DMS114 treated with DMSO at 0.1 percent for 48 hours (cell line): Measurements from ENCODE around the gene CCDC146.
"Not testable (repeated sequence)": the region's sequence is repeated elsewhere in the genome, so short reads cannot be mapped to it uniquely, and the experiment has no call there.

Experiments used
- DNase-seq: peaks from one replicate; lab custom pipeline; 2025; ENCODE audit not compliant: unreplicated experiment; lab: John Stamatoyannopoulos, UW

The CCDC146 gene

DNA sequence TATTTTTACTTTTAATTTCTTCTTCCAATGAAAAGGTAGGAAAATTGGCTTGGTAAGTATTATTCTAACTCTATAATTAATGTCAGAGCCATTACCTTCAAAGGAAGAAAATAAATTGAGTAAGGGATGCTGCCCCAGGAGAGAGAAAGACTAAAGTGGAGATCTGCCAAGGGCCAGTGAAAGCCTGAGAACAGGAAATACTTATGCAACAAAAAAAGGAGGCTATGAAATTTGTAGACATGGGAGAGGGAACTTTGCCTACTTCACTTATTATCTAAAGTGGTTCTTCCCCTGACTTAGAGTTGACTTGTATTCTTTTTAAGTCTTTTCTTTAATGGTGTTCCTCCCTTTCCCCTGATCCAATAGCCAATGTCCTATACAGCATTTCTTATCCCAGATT, 29.8 kb downstream of the CCDC146 start:
- not testable (repeated sequence) for DNase-seq

DNA sequence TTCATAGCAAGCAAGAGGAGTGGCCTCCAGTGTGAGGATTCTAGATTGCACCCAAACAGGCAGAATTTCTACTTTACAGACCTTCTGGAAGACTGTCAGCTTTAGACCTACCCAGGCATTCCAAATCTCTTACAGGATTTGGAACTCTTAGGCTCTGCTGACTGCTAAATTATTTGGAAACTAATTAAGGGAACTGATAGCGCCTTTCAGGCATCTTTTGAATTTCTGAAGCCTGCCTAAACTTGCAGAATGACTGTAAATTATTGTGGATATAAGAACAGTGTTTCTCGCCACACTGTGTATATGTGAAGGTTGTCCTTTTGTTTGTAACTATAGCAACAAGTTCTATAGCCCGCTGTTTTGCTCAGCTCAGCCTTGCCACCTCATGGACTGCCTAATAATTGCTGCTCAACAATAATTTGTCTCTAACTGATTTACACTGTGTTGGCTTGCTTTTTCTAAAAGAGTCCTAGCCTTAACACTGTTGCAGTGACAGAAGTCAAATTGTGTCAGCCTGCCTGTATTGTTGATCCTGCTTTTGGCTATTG, 32.6 kb downstream of the CCDC146 start:
- DNase-seq, result not testable (repeated sequence)

DNA sequence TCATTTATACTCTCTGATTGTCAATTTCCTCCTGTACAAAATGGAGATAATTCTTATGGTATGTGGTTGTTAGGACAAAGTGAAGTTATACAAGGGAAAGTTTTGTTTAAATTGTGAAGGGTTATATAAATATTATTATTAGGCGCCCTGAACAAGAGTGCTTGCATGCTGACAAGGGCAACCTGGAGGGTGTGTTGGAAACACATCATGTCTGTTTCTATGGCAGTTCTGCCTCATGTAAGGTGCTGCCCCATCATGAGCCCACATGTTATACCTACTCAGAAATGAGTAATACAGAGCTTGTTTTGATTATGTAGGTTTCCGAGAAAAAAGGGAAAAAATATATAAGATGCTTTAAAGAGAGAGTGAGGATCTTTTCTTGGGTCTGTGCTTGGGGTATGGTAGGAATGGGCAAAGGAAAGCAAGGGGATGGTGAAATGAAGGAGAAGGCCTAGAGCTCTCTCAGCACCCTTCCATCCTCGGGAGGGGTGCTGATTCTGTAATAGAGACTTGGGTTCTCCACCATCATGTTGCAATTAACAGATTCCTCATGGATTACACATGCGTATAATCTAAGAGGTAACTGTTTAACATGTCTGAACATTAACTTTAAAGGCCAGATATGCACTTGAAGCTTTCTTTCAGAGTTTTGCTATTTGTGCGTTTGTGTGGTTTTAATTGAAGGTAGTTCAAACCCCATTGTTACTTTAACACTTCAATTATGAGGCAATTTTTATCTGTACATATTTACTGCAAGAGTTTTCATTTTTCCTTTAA, 33.4 kb downstream of the CCDC146 start:
- not testable (repeated sequence) for DNase-seq

DNA sequence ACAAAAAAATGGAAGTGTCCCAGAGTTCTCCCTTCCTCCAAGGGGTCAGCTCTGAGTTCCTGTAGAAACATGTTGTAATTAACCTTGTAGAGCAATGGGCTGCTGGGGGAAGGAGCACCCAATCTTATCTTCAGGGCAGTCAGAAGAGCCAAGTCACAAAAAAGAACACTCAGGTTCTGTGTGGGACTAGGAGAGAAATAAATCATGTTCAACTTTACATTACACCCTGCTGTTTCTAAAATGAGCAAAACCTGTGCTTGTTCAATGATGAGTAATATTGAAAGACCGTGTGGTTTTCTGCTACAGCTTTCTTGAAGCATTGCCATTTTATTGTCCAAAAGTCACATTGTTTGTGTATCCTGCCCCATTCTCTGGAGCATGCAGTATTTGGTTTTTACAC, 34.6 kb downstream of the CCDC146 start:
- not testable (repeated sequence) for DNase-seq

DNA sequence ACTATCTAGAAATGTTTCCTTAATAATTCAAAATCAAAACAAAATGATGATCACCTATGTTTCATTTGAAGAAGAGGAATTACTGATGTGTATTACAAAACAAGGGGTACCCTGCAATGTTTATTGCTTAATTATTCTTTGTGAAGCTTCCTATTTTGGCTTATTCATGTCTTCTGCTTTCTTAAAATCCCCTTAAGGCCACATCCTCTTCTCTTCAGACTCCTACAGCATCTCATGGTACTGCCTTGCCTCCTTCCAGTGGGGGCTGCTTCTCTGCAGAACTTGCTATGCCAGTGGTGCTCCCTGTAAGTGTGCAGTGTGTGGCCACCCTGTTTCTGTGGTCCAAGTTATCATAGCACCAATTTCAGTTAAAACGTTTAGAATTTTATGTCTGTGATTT, 35.0 kb downstream of the CCDC146 start:
- DNase-seq, result no peak

DNA sequence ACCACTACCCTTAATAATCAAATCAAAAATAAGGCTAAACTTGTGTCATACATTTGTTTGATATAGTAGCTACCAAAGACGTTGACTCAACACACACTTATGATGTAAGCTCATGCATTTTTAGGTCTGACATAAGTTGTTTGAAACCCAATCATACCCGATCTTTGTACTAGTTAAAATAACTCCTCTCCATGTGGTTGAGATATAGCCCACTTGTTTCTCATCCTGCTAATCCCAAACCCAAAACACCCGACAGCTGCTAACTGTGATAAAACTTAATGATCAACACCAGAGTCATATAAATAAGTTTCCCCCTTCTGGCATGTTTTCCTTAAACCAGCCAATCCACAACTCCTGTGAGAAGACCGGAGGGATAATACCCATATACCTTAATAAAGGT, 48.7 kb downstream of the CCDC146 start:
- not testable (repeated sequence) for DNase-seq

DNA sequence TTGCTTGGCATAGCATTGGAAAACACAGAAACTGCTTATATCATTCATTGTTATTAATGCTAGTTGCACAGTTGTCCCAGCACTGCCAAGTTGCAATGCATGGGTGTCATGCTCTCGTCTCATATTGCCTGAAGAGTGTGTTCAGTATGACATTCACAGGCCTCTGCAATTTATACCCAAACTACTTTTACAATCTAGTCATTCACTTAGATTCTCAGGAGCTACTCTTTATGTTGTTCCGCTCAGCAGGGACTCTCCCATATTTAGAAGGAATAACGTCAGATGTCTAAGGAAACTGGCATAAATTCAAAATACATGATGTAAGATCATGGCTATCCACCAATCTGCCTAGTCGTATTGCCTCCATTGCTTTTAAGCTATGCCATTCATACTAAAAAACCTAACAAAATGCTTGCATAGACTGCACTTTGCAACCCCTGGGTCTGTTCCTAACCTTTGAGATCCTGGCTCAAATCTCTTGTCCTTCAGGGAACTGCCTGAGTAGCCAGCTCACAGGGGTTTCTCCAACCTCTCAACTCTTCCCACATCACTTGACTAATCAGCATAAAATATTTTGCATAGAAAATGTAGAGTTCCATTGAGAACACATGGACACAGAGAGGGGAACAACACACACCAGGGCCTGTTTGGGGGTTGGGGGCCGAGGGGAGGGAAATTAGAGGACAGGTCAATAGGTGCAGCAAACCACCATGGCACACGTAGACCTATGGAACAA, 50.2 kb downstream of the CCDC146 start:
- not testable (repeated sequence) for DNase-seq

DNA sequence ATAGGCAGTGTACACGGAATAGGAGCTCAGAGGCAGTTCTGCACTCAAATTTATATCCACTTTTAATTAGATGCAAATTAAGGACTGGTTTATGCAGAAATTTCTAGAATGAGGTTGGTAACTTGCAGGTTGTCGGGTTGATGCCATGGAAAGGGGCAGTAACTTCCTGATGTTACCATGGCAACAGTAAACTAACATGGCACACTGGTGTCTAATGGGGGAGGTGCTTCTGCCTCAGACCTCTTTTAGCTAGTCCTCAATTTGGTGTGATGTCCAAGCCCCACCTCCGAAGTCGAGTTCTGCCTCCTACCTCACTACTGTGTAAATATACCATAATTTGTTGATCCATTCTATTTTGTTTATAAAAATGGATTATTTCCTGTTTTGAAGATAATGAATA, 52.0 kb downstream of the CCDC146 start:
- DNase-seq, result not testable (repeated sequence)

DNA sequence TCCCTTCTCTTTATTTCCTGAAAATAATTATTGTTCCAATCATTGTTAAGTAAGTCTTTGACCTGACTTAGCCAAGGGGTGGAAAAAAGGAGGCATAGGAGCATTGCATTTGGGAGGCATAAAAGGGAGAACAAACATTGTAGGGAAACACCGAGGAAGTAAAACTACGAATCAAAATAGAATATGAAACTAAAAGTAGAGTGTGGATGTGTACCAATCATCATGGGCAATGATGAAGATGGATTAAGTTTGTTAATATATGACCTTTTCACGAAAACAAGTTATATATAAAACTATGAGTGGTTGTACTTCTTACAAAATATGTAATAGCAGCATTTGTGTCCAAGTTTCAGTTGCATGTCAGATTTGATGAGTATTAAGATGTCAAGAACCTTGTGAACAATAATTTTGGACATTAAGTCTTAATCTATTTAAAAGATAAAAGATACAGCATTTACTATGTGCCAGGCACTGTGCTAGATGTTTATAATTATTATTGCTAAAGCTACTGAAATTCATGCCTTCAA, 52.9 kb downstream of the CCDC146 start:
- DNase-seq, result not testable (repeated sequence)

DNA sequence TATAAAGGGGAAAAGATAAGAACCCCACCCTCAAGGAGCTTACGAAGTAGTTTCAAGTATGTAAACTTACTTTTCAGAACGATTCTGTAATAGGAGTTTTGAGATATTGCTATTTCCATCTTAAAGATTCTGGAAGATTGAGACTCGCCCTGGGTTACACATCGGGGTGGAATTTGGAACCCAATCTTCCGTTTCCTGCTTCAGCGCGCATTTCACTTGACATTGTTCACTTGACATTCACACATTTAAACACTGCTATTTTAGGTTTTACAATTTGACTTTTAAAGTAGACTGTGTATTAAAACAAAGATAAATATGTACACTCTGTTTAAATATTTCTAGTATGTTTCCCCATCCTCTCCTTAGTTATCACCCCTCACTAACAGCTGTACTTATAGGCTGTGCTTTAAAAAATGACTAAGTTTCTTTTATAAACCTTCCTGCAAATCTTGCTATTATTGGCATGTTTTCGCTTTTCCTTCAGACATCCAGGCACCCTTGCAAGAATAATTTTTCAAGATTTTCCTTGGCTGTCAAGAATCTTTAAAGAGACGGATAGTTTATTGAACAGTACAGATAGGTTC, 55.0 kb downstream of the CCDC146 start:
- not testable (repeated sequence) for DNase-seq

DNA sequence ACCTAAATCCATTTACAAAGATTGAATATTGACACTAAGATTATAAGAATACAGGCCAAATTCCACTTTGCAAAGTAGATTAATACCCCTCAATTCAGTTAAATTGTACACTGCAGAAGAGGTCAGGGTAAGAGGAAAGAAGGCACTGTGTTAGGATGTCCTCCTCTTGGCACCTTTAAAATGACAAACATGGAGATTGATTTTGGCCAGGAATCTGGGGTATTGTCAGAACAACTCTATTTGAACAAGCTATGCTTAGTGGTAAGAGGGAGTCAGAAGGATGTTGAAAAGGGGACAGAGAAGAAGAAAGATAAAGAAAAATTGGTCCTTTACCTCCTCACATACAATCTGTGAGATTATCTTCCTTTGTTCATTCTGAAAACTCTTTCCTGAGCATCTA, 55.6 kb downstream of the CCDC146 start:
- not testable (repeated sequence) for DNase-seq

DNA sequence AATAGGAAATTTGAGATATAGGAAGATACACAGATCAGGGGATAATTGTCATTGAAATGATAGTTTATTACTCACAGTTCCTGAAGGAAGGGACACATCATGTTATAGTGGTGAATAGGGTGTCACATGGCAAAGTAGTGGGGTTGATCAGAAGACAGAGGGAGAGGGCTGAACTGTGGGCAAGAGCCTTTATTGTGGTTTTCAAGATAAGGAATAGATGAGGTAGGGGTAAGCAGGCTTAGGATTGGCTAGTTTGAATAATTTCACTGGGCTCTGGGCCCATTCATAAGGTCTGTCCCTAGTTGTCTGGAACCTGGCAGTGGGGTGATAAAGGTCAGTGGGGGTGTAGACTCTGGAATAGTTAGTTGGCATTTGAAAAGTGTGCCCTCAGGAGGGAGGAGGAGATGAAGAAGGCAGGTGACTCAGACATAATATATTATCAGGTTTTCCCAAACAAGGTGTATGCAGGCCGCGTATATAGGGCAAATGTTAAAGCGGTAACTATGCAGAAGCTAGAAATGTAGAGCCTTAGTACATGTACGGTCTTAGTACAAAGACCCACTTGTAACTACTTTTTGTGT, 58.7 kb downstream of the CCDC146 start:
- no peak for DNase-seq

DNA sequence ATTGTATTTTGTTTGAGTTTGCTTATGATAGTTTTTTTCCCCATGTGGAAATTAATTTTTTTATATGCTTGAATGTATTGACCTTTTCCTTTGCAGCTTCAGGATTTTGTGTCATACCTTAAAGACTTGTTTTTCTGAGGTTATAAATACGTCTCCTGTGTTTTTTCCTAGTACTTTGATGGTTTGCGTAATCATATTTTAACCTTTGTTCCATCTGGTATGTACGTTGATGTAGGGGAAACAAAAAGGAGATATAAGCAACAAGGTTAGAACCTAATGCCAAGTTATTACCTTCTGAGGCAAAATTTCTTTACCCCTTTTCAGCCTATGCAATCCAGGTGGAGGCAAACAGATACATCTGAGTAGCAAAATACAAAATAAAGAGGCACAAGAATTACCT, 59.3 kb downstream of the CCDC146 start:
- no peak for DNase-seq

DNA sequence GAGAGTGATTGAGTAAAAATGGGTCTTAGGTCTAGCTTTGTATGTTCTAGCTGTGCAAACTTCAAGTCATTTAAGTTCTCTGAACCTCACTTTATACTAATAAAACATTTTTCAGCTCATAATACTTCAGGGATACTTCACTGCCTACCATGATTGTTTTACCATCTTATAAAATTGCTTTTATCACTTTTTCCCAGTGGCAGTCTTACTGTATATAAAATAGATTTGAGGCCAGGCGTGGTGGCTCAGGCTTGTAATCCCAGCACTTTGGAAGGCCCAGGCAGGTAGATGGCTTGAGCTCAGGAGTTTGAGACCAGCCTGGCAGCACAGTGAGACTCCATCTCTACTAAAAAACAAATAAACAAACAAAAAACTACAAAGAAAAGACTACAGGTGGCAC, 59.8 kb downstream of the CCDC146 start:
- DNase-seq, result no peak

DNA sequence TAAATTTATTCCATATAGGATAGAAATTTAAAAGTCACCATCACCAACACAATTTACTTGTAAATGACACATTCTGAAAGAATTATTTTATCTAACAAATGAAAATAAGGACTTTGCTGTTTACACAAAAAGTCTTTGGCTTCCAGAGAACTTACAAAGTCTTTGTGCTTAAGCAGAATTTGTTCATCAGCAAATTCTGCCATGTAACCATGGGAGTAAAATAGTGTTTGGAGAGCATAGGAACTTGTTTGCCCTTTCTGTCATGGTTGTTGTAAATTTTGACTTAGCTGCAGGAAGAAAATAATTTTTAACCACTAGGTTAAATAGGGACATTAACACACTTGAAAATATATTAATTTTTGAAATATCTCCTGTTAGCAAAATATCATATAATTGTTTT, 62.0 kb downstream of the CCDC146 start:
- DNase-seq, result no peak

DNA sequence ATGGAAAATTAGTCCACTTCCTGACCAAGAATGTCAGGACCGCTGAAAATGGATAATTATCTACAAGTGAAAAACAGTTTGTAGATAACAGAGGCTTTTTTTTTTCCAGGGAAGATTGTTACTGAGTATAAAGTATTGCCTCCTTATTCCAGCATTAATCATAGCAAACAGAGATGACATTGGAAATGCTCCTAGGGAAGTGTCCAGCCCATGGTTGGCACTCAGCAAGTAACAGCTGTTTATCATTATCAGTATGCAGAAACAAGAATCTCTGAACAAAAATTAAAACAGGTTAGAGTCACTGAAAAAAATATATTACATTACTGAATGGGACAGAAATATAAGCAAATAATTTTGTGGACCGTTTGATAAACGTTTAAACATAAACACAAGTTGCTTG, 62.6 kb downstream of the CCDC146 start:
- DNase-seq, result no peak

DNA sequence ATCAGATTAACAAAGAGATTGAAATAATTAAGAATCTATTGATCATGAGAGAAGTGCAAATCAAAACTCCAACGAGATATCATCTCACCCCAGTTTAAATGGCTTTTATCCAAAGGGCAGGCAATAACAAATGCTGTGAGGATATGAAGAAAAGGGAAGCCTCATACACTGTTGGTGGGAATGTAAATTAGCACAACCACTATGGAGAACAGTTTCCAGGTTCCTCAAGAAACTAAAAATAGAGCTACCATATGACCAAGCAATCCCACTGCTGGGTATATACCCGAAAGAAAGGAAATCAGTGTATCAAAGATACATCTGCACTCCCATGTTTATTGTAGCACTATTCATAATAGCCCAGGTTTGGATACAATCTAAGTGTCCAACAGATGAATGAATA, 63.5 kb downstream of the CCDC146 start:
- DNase-seq, result no peak

DNA sequence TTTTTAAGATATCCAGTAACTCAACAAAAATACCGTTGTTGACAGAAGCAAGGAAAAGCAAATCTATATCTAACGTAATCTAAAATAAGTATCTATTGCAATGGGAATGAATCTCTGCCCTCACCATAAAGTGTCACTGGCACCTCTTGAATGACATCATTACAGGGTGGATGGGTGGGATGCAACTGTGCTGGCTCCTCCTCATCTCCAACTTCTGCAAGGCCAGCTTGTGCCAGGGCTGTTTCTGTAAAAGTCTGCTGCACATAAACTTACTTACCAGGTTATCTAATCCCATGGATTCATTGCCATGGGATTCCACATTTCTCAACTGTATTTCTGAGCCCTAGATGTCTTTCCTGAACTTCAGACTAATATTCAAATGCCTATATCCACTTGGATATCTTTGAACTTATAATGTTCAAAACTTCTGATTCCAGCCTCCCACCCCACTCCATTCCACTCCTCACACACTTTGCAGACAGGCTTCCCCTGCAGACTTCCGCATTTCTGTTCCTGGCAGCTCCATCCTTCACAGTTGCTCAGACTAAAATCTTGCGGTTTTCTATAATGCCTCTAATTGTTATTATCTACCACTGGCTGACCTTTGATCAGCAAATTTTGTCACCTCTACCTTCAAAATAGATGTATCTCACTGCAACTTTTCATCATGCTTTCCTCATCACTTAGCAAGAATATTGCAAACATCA, 66.5 kb downstream of the CCDC146 start:
- no peak for DNase-seq

DNA sequence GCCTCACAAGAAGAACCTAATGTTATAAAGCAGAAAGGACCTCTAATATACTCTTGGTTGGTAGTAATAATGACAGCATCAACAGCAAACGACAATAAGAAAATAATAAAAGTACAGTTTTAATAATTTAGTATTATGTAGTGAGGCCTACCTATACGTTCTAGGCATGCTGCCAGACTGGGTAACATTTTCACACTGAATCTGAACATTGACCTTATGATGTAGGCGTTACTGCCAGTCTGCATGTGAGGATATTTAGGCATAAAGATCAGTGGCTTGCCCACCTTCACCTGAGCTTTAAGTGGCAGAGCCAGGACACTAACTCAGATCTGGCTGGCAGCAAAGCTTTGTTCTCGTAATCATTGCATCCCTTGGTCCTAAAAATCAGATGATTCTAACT, 74.7 kb downstream of the CCDC146 start:
- DNase-seq, result no peak
